ENCODE measurements around the gene GPC2. TPM values are rescaled to one million over a fixed set of nuclear protein-coding genes. Genes with fewer than 3 reads are reported as not detected.
"Not testable (repeated sequence)": the region's sequence is repeated elsewhere in the genome, so short reads cannot be mapped to it uniquely, and the experiment has no call there.

Gene GPC2
- total and polyA plus RNA-seq, 2 experiments from 2014 or later: 32.1 to 47.9 TPM

DNA sequence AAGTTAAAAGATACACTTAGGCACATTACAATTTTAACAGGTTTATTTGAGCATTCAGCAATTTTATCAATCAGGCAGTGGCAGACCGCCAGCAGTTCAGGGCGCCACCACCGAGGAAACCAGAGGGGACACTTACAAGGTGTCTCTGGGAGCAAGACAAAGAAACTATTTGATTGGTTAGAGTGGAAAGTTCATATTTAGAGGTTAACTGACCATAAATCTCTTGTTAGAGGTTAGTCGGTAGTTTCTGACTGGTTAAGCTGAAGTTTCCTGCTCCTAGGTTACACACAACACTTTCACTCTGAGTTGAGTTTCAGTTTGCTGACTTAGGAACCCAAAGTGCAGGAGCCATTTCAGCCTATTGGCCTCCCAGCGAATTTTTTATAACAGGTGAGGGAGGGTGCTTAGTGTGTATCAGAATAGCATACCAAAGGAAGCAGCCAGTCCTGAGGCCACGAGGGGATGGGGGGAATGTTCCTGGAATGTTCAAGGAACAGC is 31.8 kb upstream of the GPC2 start:
- Histone ChIP-seq H3K27me3 (no peaks in the 10 kb centered on the region), H3K9me3 (ENCODE audit: low read depth) (no peaks in the 10 kb centered on the region), H3K27ac (no peak overlapping the region), H3K4me1 (ENCODE audit: low read depth) (no peaks in the 10 kb centered on the region), H3K4me3 (no peak overlapping the region), H3K36me3 (no peaks in the 10 kb centered on the region)
- TF ChIP-seq, protein P1, sequence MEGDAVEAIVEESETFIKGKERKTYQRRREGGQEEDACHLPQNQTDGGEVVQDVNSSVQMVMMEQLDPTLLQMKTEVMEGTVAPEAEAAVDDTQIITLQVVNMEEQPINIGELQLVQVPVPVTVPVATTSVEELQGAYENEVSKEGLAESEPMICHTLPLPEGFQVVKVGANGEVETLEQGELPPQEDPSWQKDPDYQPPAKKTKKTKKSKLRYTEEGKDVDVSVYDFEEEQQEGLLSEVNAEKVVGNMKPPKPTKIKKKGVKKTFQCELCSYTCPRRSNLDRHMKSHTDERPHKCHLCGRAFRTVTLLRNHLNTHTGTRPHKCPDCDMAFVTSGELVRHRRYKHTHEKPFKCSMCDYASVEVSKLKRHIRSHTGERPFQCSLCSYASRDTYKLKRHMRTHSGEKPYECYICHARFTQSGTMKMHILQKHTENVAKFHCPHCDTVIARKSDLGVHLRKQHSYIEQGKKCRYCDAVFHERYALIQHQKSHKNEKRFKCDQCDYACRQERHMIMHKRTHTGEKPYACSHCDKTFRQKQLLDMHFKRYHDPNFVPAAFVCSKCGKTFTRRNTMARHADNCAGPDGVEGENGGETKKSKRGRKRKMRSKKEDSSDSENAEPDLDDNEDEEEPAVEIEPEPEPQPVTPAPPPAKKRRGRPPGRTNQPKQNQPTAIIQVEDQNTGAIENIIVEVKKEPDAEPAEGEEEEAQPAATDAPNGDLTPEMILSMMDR (IDR thresholded peaks at IDR 0.05; ENCODE audit: low read depth, low read length): no peak
- DNase-seq (ENCODE audit: low read depth in 1 of 2, low spot score in 1 of 2): no peak

DNA sequence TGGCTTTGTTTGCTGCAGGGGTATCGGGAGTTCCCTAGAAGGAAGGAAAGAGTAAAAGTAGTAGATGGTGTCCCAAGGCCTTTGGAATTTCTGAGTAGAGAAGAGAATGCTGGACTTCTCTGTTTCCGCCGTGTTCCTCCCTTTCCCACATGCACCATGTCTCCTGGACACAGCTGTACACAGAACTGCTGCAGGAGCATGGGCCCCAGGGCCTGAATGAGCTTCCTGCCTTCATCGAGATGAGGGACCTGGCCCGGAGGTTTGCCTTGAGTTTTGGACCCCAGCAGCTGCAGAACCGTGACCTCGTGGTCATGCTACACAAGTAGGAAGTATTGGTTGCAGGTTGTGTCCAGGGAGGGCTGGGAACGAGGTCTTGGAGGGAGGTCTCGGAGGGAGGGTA is 27.3 kb upstream of the GPC2 start:
- Histone ChIP-seq H3K27ac (no peak overlapping the region), H3K27me3 (no peaks in the 10 kb centered on the region), H3K9me3 (ENCODE audit: low read depth) (no peaks in the 10 kb centered on the region), H3K4me1 (ENCODE audit: low read depth) (peaks cover 6% of the 10 kb centered on the region), H3K36me3 (no peaks in the 10 kb centered on the region), H3K4me3 (no peak overlapping the region)
- TF ChIP-seq, protein P1 (IDR thresholded peaks at IDR 0.05; ENCODE audit: low read depth, low read length): no peak
- DNase-seq (ENCODE audit: low read depth in 1 of 2, low spot score in 1 of 2): no peak

DNA sequence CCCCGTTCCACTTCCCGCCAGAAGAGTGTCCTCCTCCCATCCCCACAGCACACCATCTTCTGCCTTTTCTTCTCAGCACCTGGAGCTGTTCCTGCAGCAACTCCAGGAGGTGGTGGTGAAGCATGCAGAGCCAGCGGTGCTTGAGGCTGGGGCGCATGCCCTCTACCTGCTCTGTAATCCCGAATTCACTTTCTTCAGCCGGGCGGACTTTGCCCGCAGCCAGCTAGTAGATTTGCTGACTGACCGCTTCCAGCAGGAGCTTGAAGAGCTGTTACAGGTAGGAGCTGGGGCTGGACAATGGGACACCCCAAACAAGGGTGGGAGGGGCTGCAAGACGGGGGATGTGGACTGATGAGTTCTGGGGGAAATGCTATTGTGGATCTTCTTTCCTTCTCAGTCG is 23.5 kb upstream of the GPC2 start:
- H3K27ac ChIP-seq: no peak overlapping the region
- TF ChIP-seq, protein P1 (IDR thresholded peaks at IDR 0.05; ENCODE audit: low read depth, low read length): no peak
- H3K4me1 ChIP-seq (ENCODE audit: low read depth): peaks cover 6% of the 10 kb centered on the region
- no peaks in the 10 kb centered on the region for H3K36me3 ChIP-seq
- H3K9me3 ChIP-seq (ENCODE audit: low read depth): no peaks in the 10 kb centered on the region
- no peak overlapping the region for H3K4me3 ChIP-seq
- no peak for DNase-seq (ENCODE audit: low read depth in 1 of 2, low spot score in 1 of 2)
- H3K27me3 ChIP-seq: no peaks in the 10 kb centered on the region

DNA sequence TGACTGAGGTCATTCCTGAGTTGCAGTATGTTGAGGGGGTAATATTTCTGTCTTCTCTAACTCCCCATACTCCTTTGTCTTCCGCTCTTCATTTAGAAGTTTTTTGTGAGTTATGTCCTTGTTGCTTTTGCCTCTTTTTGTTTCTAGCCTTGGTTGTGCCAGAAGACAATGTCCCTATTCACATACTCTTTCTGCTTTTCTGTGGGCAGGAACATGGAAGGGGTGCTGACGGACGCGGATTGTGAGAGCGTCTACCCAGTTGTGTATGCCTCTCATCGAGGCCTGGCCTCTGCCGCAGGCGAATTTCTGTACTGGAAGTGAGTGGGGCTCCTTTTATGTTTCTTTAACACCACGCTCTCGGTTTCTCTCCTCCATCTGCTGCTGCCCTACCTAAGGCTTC is 21.1 kb upstream of the GPC2 start:
- no peak overlapping the region for H3K27ac ChIP-seq
- no peak overlapping the region for H3K4me3 ChIP-seq
- DNase-seq (ENCODE audit: low read depth in 1 of 2, low spot score in 1 of 2): no peak
- no peaks in the 10 kb centered on the region for H3K36me3 ChIP-seq
- no peaks in the 10 kb centered on the region for H3K9me3 ChIP-seq (ENCODE audit: low read depth)
- H3K4me1 ChIP-seq (ENCODE audit: low read depth): peaks cover 6% of the 10 kb centered on the region
- TF ChIP-seq, protein P1 (IDR thresholded peaks at IDR 0.05; ENCODE audit: low read depth, low read length): no peak
- H3K27me3 ChIP-seq: no peaks in the 10 kb centered on the region

DNA sequence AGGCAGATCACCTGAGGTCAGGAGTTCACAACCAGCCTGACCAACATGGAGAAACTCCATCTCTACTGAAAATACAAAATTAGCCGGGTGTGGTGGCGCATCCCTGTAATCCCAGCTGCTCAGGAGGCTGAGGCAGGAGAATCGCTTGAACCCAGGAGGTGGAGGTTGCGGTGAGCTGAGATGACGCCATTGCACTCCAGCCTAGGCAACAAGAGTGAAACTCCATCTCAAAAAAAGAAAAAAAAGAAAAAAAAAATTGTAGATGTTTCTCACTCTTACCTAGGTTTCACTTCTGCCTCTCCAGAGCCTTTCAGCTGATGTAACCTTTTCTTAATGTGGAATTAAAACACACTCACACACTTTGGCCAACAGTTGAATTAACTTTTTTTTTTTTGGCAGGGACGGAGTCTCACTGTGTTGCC is 18.7 kb upstream of the GPC2 start:
- H3K4me1 ChIP-seq (ENCODE audit: low read depth): peaks cover 19% of the 10 kb centered on the region
- H3K27ac ChIP-seq; H3K27me3 ChIP-seq; DNase-seq (ENCODE audit: low read depth in 1 of 2, low spot score in 1 of 2); H3K9me3 ChIP-seq (ENCODE audit: low read depth); H3K36me3 ChIP-seq; H3K4me3 ChIP-seq: not testable (repeated sequence)

DNA sequence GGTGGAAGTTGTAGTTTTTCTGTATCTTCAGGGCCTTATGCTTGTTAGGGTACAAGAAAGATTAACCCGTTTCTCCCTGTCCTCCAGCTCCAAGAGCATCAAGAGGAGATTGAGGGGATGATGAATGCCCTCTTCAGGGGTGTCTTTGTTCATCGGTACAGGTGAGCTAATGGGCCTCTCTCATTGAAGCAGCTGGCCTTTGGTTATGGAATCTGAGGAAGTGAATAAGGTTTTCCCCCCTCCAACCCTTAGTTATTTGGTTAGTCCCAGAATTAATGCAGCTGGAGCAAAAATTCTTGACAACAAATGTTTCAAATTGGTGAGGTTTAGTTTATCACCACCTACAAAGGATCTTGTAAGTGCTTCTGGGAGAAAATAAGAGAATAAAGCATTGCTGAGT is 18.0 kb upstream of the GPC2 start:
- Histone ChIP-seq H3K27me3 (no peaks in the 10 kb centered on the region), H3K9me3 (ENCODE audit: low read depth) (no peaks in the 10 kb centered on the region), H3K36me3 (no peaks in the 10 kb centered on the region), H3K4me1 (ENCODE audit: low read depth) (peaks cover 23% of the 10 kb centered on the region), H3K27ac (no peak overlapping the region), H3K4me3 (no peak overlapping the region)
- no peak for DNase-seq (ENCODE audit: low read depth in 1 of 2, low spot score in 1 of 2)
- TF ChIP-seq, protein P1 (IDR thresholded peaks at IDR 0.05; ENCODE audit: low read depth, low read length): no peak
